ENCODE data around the gene LYZL4.

LYZL4 gene

DNA sequence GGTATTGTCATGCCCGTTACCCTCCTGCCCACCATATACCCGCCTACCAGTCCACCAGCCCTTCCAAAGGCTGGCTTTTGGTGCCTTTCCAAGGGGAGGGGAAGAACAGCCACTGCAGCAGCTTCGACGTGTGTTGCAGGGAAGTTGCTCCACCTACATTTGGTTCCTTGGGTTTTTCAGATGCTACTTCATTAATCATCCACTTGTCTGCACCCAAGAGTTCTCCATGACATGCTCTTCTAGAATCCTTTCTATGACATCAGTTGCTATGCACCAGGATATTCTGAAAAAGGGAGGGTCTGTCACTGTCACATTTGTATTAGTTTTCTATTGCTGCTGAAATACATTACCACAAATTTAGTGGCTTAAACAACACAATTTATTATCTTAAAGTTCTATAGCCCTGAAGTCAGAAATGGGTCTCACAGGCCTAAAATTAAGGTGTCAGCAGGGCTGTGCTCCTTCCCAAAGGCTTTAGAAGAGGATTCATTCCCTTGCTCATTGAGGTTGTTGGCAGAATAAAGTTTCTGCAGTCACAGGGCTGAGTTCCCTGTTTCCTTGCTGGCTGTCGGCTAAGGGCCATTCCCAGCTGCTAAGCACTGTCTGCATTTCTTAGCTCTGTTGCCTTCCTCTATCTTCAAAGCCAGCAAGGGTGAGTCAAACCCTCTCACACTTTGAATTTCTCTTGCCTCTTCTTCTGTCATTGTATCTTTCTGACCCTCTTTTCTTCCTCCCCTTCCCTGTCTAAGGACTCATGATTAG, at the start of gene LYZL4:
Gene LYZL4, minus strand, starts transcription at position 241 of the 762 bp plus-strand sequence. CDS start 3,359 bp downstream, outside the sequence.
- peaks cover 0 to under 1% (median 0%) of the 10 kb centered on the region in 11 experiments; a peak in 1 of 22 replicates for H3K9me3 ChIP-seq (replicated peaks in 1 of 11)
- H3K4me1 ChIP-seq: no peaks in the 10 kb centered on the region
- H4K20me1 ChIP-seq: no peaks in the 10 kb centered on the region
- H3K27me3 ChIP-seq: no peaks in the 10 kb centered on the region
- no peak within 1 kb of the TSS for H3K4me2 ChIP-seq
- no peaks in the 10 kb centered on the region for H3K36me3 ChIP-seq
- no peak within 1 kb of the TSS for H3K27ac ChIP-seq
- no peak within 1 kb of the TSS for H3K4me3 ChIP-seq
- no peak for TF ChIP-seq Cebpa-rat (IDR thresholded peaks at IDR 0.05)
- no peak within 1 kb of the TSS for H3K9ac ChIP-seq

- no peak overlapping the region for H3K4me2 ChIP-seq
- H3K9ac ChIP-seq: no peak overlapping the region
- H3K36me3 ChIP-seq: no peaks in the 10 kb centered on the region
- no peaks in the 10 kb centered on the region for H4K20me1 ChIP-seq
- no peak overlapping the region for H3K4me3 ChIP-seq
- no peaks in the 10 kb centered on the region for H3K4me1 ChIP-seq
- H3K27me3 ChIP-seq: no peaks in the 10 kb centered on the region
- peaks cover 0 to 9% (median 0%) of the 10 kb centered on the region in 11 experiments; a peak in 4 of 22 replicates for H3K9me3 ChIP-seq (replicated peaks in 1 of 11)
- TF ChIP-seq Cebpa-rat (IDR thresholded peaks at IDR 0.05): no peak
- no peak overlapping the region for H3K27ac ChIP-seq
Measured at GRCh38 chr3:42459151-42459550, 48.7 kb upstream of the LYZL4 start.

DNA sequence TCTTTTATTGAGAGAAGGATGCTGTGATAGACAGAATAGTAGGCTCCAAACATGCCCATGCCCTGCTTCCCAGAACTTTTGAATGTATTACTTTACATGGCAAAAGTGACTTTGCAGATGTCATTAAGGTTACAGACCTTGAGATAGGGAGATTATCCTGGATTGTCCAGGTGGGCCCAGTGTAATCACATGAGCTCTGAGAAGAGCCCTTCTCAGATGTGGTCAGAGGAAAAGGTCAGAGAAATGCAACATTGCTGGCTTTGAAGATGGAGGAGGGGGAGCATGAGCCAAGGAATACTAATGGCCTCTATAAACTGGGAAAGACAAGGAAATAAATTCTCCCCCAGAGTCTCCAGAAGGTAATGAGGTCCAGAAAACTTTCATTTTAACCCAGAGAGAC, 45.8 kb upstream of the LYZL4 start:
- no peak overlapping the region for H3K27ac ChIP-seq
- no peak overlapping the region for H3K9ac ChIP-seq
- peaks cover 0 to 12% (median 0%) of the 10 kb centered on the region in 11 experiments; a peak in 6 of 22 replicates for H3K9me3 ChIP-seq (replicated peaks in 1 of 11)
- H3K27me3 ChIP-seq: no peaks in the 10 kb centered on the region
- H4K20me1 ChIP-seq: no peaks in the 10 kb centered on the region
- H3K4me2 ChIP-seq: no peak overlapping the region
- no peaks in the 10 kb centered on the region for H3K4me1 ChIP-seq
- no peak for TF ChIP-seq Cebpa-rat (IDR thresholded peaks at IDR 0.05)
- H3K36me3 ChIP-seq: no peaks in the 10 kb centered on the region
- no peak overlapping the region for H3K4me3 ChIP-seq

- Histone ChIP-seq H3K27ac (no peak overlapping the region), H3K4me2 (no peak overlapping the region), H4K20me1 (no peaks in the 10 kb centered on the region), H3K27me3 (no peaks in the 10 kb centered on the region), H3K9me3 (replicated peaks in 1 of 11) (peaks cover 0 to 12% (median 0%) of the 10 kb centered on the region in 11 experiments; a peak in 6 of 22 replicates), H3K9ac (no peak overlapping the region), H3K36me3 (no peaks in the 10 kb centered on the region), H3K4me3 (no peak overlapping the region), H3K4me1 (no peaks in the 10 kb centered on the region)
- TF ChIP-seq Cebpa-rat (IDR thresholded peaks at IDR 0.05): no peak
Measured at GRCh38 chr3:42451546-42452230, 41.3 kb upstream of the LYZL4 start.

GRCh38 chr3:42451116-42451515, 40.7 kb upstream of the LYZL4 start:
- Histone ChIP-seq H3K36me3 (no peaks in the 10 kb centered on the region), H3K4me3 (no peak overlapping the region), H3K27ac (no peak overlapping the region), H3K27me3 (no peaks in the 10 kb centered on the region), H4K20me1 (no peaks in the 10 kb centered on the region), H3K4me2 (no peak overlapping the region), H3K4me1 (no peaks in the 10 kb centered on the region), H3K9ac (no peak overlapping the region), H3K9me3 (replicated peaks in 1 of 11) (peaks cover 0 to 12% (median 0%) of the 10 kb centered on the region in 11 experiments; a peak in 6 of 22 replicates)
- no peak for TF ChIP-seq Cebpa-rat (IDR thresholded peaks at IDR 0.05)

DNA sequence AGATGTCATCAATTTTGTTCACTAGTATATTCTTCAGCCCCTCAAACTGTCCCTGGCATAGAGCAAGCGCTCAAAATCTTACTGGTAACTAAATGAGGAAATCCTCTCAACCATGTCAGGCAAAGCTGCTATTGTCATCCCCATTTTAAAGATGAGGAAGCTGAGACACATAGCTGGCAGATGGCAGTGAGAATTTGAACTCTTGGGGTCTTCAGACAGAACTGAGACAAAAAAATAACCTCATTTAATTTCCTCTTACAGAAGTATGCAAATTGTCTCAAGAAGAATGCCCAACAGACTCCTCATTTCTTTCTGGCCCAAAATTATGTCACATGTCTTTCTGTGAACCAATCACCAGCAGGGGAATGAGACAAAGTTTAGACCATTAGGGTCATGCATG, 40.2 kb upstream of the LYZL4 start:
- no peak overlapping the region for H3K27ac ChIP-seq

DNA sequence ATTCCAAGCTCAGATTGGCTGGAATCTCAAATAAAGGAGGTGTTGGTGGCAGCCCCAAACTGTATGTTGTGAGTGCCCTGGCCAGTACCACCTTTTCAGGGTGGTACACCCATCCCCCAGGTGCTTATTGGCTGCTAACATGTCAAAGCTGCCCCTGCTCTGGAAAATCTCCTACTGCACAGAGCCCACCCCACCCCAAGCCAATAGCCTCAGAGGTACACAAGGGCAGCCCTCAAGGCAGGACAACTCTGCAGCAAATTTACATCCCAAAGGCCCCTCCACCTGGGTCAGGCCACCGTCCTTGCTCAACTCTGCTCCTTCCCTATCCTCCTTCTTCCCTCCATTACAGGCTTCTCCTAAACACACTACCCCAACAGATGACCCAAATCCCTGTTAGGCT, 37.1 kb upstream of the LYZL4 start:
- H3K27ac ChIP-seq: no peak overlapping the region
- H3K4me2 ChIP-seq: no peak overlapping the region
- no peaks in the 10 kb centered on the region for H3K4me1 ChIP-seq
- no peaks in the 10 kb centered on the region for H3K9me3 ChIP-seq (replicated peaks in 1 of 11)
- H4K20me1 ChIP-seq: no peaks in the 10 kb centered on the region
- H3K36me3 ChIP-seq: no peaks in the 10 kb centered on the region
- H3K9ac ChIP-seq: no peak overlapping the region
- no peak for TF ChIP-seq Cebpa-rat (IDR thresholded peaks at IDR 0.05)
- no peak overlapping the region for H3K4me3 ChIP-seq
- H3K27me3 ChIP-seq: no peaks in the 10 kb centered on the region

More for the DNA sequence above, 40.2 kb upstream of the LYZL4 start:
- Histone ChIP-seq H3K4me2 (no peak overlapping the region), H3K27me3 (no peaks in the 10 kb centered on the region), H3K36me3 (no peaks in the 10 kb centered on the region), H4K20me1 (no peaks in the 10 kb centered on the region), H3K9me3 (replicated peaks in 1 of 11) (peaks cover 0 to 12% (median 0%) of the 10 kb centered on the region in 11 experiments; a peak in 6 of 22 replicates), H3K9ac (no peak overlapping the region), H3K4me1 (no peaks in the 10 kb centered on the region), H3K4me3 (no peak overlapping the region)
- no peak for TF ChIP-seq Cebpa-rat (IDR thresholded peaks at IDR 0.05)

DNA sequence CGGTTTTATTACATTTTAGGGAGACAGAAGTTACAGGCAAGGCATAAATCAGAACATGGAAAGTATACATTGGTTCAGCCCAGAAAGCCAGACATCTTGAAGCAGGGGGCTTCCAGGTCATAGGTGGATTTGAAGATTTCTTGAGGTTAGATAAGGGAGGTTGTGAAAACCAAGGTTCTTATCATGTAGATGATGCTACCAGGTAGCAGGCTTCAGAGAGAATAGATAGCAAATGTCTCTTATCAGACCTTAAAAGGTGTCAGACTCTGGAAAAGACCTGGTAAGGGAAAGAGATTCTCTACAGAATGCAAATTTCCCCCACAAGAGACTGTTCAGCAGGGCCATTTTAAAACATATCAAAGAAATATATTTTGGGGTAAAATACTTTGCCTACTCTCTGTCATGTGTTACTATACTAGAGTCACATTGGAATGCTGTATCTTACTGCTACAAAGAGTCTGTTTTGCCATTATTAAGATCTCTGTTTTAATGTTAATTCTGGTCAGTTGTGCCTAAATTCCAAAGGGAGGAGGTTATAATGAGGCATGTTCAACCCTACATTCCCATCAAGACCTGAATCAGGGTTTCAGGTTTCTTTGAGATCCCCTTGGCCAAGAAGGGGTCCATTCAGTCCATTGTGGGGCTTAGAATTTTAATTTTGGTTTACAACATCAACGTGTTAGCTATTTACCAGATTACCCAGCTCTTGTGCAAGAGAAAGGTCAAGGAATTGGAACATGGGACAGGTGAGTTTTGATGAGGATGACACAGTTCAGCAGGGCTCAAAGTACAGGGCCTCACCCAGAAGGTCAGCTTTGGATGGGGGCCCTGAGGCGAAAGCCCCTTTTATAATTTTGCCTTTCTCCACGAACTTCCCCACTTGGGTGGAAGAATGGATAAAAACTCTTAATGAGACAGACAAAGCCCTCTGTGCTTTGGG, 36.0 kb upstream of the LYZL4 start:
- no peaks in the 10 kb centered on the region for H4K20me1 ChIP-seq
- no peak overlapping the region for H3K27ac ChIP-seq
- no peaks in the 10 kb centered on the region for H3K9me3 ChIP-seq (replicated peaks in 1 of 11)
- no peak for TF ChIP-seq Cebpa-rat (IDR thresholded peaks at IDR 0.05)
- no peak overlapping the region for H3K4me2 ChIP-seq
- no peak overlapping the region for H3K9ac ChIP-seq
- no peaks in the 10 kb centered on the region for H3K27me3 ChIP-seq
- H3K36me3 ChIP-seq: no peaks in the 10 kb centered on the region
- H3K4me3 ChIP-seq: no peak overlapping the region
- no peaks in the 10 kb centered on the region for H3K4me1 ChIP-seq
